Measurements from ENCODE around the gene PWWP2A. TPM values are rescaled to one million over a fixed set of nuclear protein-coding genes. Genes with fewer than 3 reads are reported as not detected.

The PWWP2A gene
- total RNA-seq, 1 experiment from 2014 or later, result 14.7 TPM

DNA sequence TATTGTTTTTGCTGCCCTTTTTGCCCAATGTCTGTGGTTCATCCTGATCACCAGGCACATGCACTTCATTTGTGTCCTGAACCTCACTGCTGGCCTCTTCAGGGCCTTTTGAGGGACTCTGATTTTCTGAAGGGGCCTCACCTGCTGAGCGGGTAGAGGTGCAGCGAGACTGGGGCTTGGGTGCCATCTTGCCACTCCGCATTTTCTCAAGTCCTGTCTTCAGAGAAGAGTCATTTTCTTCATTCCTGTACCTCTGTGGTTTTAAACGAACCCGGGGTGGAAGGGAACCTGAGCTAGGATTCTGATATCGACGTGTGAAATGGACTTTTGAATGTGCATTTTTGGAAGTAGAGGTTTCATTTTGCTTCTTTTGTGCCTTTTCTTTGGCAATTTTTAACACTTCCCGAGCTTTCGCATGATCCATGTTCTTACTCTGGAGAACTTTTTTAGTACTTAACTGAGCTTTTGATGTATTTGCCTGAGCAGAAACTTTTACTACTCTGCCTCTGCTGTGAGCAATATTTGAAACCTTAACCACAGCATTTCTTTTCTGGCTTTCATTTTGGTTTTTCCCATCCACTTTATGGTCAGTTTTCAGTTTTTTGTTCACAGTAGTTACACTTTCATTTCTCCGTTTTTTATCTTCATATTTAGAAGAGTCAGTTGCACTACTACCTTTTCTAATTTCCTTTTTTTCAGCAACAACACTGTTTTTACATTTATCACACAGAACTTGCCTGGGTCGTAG is 26.1 kb downstream of the PWWP2A start:
- no peaks in the 10 kb centered on the region for H3K27me3 ChIP-seq (ENCODE audit: insufficient read depth, low read length)
- H3K4me3 ChIP-seq (replicated peaks in 1 of 2; ENCODE audit: low read depth in 1 of 2, low read length in 2 of 2), result no peak overlapping the region
- H4K20me1 ChIP-seq (ENCODE audit: insufficient read depth), result 0 out of 2 replicates have a peak, but pooled peaks cover 6% of the 10 kb centered on the region
- DNase-seq (ENCODE audit: low read depth, low spot score) (no peak), ATAC-seq (no peak)
- no peaks in the 10 kb centered on the region for H3K4me1 ChIP-seq (ENCODE audit: control insufficient read depth in 1 of 2, insufficient read depth in 2 of 2, low read length in 2 of 2)
- no peak overlapping the region for H2AFZ ChIP-seq (ENCODE audit: low read depth, low read length, poor library complexity, severe bottlenecking)
- no peak overlapping the region for H3K9ac ChIP-seq (ENCODE audit: low read length)
- ChIA-PET CTCF (no interaction called here), POLR2A (no interaction called here), RAD21 (ENCODE audit: low non-redundant PET in 1 of 2, low total read pairs in 2 of 2, uncharacterized antibody in 2 of 2, unreplicated experiment in 2 of 2) (no interaction called here)
- no peaks in the 10 kb centered on the region for H3K9me2 ChIP-seq (ENCODE audit: insufficient read depth)
- no peaks in the 10 kb centered on the region for H3K79me2 ChIP-seq (ENCODE audit: insufficient read depth, low read length)
- no peaks in the 10 kb centered on the region for H3K9me3 ChIP-seq (ENCODE audit: control insufficient read depth in 1 of 2, insufficient read depth in 1 of 2, low read depth in 1 of 2, low read length in 2 of 2)
- no peak overlapping the region for H3K27ac ChIP-seq (ENCODE audit: low read depth, low read length)
- TF ChIP-seq, protein P1, sequence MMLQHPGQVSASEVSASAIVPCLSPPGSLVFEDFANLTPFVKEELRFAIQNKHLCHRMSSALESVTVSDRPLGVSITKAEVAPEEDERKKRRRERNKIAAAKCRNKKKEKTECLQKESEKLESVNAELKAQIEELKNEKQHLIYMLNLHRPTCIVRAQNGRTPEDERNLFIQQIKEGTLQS (IDR thresholded peaks at IDR 0.05), result no peak
- TF ChIP-seq ZFX (IDR thresholded peaks at IDR 0.05) (no peak), EZH2 (IDR thresholded peaks at IDR 0.05) (no peak), ZBTB33 (IDR thresholded peaks at IDR 0.05; ENCODE audit: extremely low read depth, insufficient replicate concordance, low read length) (no peak), YY1 (IDR thresholded peaks at IDR 0.05; ENCODE audit: extremely low read depth, insufficient replicate concordance, low read depth, low read length) (no peak), FOSL1 (IDR thresholded peaks at IDR 0.05; ENCODE audit: low read depth) (no peak), JUND (IDR thresholded peaks at IDR 0.05) (no peak), EZH2phosphoT487 (IDR thresholded peaks at IDR 0.05; ENCODE audit: borderline replicate concordance) (no peak), ELF1 (IDR thresholded peaks at IDR 0.05; ENCODE audit: borderline replicate concordance, low read depth) (no peak), EGR1 (IDR thresholded peaks at IDR 0.05; ENCODE audit: low read depth) (no peak), TCF7L2 (IDR thresholded peaks at IDR 0.05; ENCODE audit: borderline replicate concordance, extremely low read depth, insufficient read depth, insufficient read length) (no peak), SIN3A (IDR thresholded peaks at IDR 0.05; ENCODE audit: low read depth) (no peak), SP1 (IDR thresholded peaks at IDR 0.05; ENCODE audit: low read depth) (no peak), SRF (IDR thresholded peaks at IDR 0.05; ENCODE audit: low read depth) (no peak), POLR2A (IDR thresholded peaks at IDR 0.05; ENCODE audit: borderline replicate concordance, extremely low read depth, insufficient read depth, insufficient read length) (no peak), CBX3 (IDR thresholded peaks at IDR 0.05; ENCODE audit: low read depth) (no peak)
- TF ChIP-seq, protein P2, sequence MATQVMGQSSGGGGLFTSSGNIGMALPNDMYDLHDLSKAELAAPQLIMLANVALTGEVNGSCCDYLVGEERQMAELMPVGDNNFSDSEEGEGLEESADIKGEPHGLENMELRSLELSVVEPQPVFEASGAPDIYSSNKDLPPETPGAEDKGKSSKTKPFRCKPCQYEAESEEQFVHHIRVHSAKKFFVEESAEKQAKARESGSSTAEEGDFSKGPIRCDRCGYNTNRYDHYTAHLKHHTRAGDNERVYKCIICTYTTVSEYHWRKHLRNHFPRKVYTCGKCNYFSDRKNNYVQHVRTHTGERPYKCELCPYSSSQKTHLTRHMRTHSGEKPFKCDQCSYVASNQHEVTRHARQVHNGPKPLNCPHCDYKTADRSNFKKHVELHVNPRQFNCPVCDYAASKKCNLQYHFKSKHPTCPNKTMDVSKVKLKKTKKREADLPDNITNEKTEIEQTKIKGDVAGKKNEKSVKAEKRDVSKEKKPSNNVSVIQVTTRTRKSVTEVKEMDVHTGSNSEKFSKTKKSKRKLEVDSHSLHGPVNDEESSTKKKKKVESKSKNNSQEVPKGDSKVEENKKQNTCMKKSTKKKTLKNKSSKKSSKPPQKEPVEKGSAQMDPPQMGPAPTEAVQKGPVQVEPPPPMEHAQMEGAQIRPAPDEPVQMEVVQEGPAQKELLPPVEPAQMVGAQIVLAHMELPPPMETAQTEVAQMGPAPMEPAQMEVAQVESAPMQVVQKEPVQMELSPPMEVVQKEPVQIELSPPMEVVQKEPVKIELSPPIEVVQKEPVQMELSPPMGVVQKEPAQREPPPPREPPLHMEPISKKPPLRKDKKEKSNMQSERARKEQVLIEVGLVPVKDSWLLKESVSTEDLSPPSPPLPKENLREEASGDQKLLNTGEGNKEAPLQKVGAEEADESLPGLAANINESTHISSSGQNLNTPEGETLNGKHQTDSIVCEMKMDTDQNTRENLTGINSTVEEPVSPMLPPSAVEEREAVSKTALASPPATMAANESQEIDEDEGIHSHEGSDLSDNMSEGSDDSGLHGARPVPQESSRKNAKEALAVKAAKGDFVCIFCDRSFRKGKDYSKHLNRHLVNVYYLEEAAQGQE (IDR thresholded peaks at IDR 0.05; ENCODE audit: low read depth), result no peak
- TF ChIP-seq, protein P3, sequence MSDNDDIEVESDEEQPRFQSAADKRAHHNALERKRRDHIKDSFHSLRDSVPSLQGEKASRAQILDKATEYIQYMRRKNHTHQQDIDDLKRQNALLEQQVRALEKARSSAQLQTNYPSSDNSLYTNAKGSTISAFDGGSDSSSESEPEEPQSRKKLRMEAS (IDR thresholded peaks at IDR 0.05), result no peak
- peaks cover 11 to 13% of the 10 kb centered on the region in 2 experiments; a peak in 2 of 4 replicates for H3K36me3 ChIP-seq (ENCODE audit: control insufficient read depth in 1 of 2, insufficient read depth in 2 of 2, low read length in 2 of 2)
- H3K4me2 ChIP-seq (ENCODE audit: low read length), result no peak overlapping the region
- intact Hi-C loops (cut with micrococcal nuclease), result no loop called here
- BruUV-seq (replicated peaks), result TSS peak; percentile 26

All from HCT116 (cell line).